HUES64 (cell line): ENCODE results near the gene KCNQ1.

Experiments
- H3K27ac ChIP-seq: 2 replicates; pipeline ENCODE4 v1.7.0; 2013; ENCODE audit warnings: low read depth, low read length, inconsistent platforms
- H3K27me3 ChIP-seq: 2 replicates; pipeline ENCODE4 v1.6.1; 2013; ENCODE audit warnings: mild to moderate bottlenecking, low read length; ENCODE audit not compliant: insufficient read depth
- H3K36me3 ChIP-seq: 2 replicates; pipeline ENCODE4 v1.6.1; 2013; ENCODE audit warnings: mild to moderate bottlenecking, low read length; ENCODE audit not compliant: insufficient read depth
- H3K4me1 ChIP-seq: 2 replicates; pipeline ENCODE4 v1.6.1; 2013; ENCODE audit warnings: mild to moderate bottlenecking, low read length, moderate library complexity; ENCODE audit not compliant: insufficient read depth
- H3K4me3 ChIP-seq: 2 replicates; pipeline ENCODE4 v1.5.1; 2013; ENCODE audit warnings: mild to moderate bottlenecking, low read length, moderate library complexity
- H3K9ac ChIP-seq: 2 replicates; pipeline ENCODE4 v1.6.1; 2013; ENCODE audit warnings: mild to moderate bottlenecking, low read depth, low read length
- H3K9me3 ChIP-seq: 2 replicates; pipeline ENCODE4 v1.6.1; 2013; ENCODE audit warnings: low read depth, low read length; ENCODE audit not compliant: insufficient read depth
- WGBS: fragments of 150-250, 120-280 bp; methylation state at CpG from one replicate; pipeline ENCODE4 v1.1.7; 2013; ENCODE audit warnings: missing lambda C conversion rate; 5-methylcytosine and 5-hydroxymethylcytosine counted together

KCNQ1 gene

GRCh38 chr11:2558861-2559526 is 114.2 kb downstream of the KCNQ1 start:
- H3K4me3 ChIP-seq: no peak overlapping the region
- H3K9me3 ChIP-seq: 0 out of 2 replicates have a peak, but pooled peaks cover 4% of the 10 kb centered on the region
- H3K27me3 ChIP-seq: peaks cover 50% of the 10 kb centered on the region
- H3K36me3 ChIP-seq: no peaks in the 10 kb centered on the region
- WGBS: 93% methylated on average over 13 of the region's 13 CpGs
- H3K27ac ChIP-seq: no peak overlapping the region
- H3K9ac ChIP-seq: no peak overlapping the region
- H3K4me1 ChIP-seq: no peaks in the 10 kb centered on the region

- Histone ChIP-seq H3K27me3 (peaks cover 49% of the 10 kb centered on the region), H3K9me3 (0 out of 2 replicates have a peak, but pooled peaks cover 4% of the 10 kb centered on the region), H3K4me3 (no peak overlapping the region), H3K36me3 (no peaks in the 10 kb centered on the region), H3K4me1 (no peaks in the 10 kb centered on the region), H3K9ac (no peak overlapping the region), H3K27ac (no peak overlapping the region)
- 93% methylated on average over 20 of the region's 28 CpGs for WGBS
Measured at GRCh38 chr11:2559527-2560311, 114.9 kb downstream of the KCNQ1 start.

- Histone ChIP-seq H3K4me1 (no peaks in the 10 kb centered on the region), H3K27me3 (peaks cover 48% of the 10 kb centered on the region), H3K9ac (no peak overlapping the region), H3K27ac (no peak overlapping the region), H3K4me3 (no peak overlapping the region), H3K9me3 (0 out of 2 replicates have a peak, but pooled peaks cover 4% of the 10 kb centered on the region), H3K36me3 (no peaks in the 10 kb centered on the region)
- 92% methylated on average over 27 of the region's 27 CpGs for WGBS
Measured at GRCh38 chr11:2561696-2562581, 117.1 kb downstream of the KCNQ1 start.

DNA sequence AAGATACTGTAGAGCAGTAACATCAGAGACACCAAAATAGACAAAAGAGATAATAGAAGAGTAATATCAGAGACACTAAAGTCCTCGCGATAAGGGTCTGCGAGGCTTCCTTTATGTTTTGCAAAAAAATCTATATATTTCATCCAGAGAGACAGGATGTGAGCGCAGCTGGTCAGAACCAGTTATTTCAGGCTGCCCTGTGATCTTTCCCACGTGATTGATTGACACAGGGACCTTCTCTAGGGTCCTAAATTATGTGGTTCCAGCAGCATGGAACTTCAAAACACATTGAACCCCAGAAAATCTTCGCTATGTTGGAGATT is 118.0 kb downstream of the KCNQ1 start:
- Histone ChIP-seq H3K27ac (no peak overlapping the region), H3K4me3 (no peak overlapping the region), H3K9ac (no peak overlapping the region), H3K27me3 (peaks cover 47% of the 10 kb centered on the region), H3K4me1 (no peaks in the 10 kb centered on the region), H3K36me3 (no peaks in the 10 kb centered on the region), H3K9me3 (no peaks in the 10 kb centered on the region)
- 75% methylated on average over 6 of the region's 6 CpGs for WGBS

GRCh38 chr11:2563213-2564007 is 118.6 kb downstream of the KCNQ1 start:
- H3K27ac ChIP-seq: no peak overlapping the region

GRCh38 chr11:2564008-2564530 is 119.3 kb downstream of the KCNQ1 start:
- Histone ChIP-seq H3K9me3 (no peaks in the 10 kb centered on the region), H3K9ac (no peak overlapping the region), H3K4me1 (no peaks in the 10 kb centered on the region), H3K36me3 (no peaks in the 10 kb centered on the region), H3K27ac (no peak overlapping the region), H3K4me3 (no peak overlapping the region), H3K27me3 (peaks cover 48% of the 10 kb centered on the region)
- 95% methylated on average over 14 of the region's 14 CpGs for WGBS

More at GRCh38 chr11:2563213-2564007, 118.6 kb downstream of the KCNQ1 start:
- Histone ChIP-seq H3K9ac (no peak overlapping the region), H3K4me3 (no peak overlapping the region), H3K9me3 (no peaks in the 10 kb centered on the region), H3K4me1 (no peaks in the 10 kb centered on the region), H3K36me3 (no peaks in the 10 kb centered on the region), H3K27me3 (peaks cover 44% of the 10 kb centered on the region)
- WGBS: 90% methylated on average over 28 of the region's 28 CpGs

DNA sequence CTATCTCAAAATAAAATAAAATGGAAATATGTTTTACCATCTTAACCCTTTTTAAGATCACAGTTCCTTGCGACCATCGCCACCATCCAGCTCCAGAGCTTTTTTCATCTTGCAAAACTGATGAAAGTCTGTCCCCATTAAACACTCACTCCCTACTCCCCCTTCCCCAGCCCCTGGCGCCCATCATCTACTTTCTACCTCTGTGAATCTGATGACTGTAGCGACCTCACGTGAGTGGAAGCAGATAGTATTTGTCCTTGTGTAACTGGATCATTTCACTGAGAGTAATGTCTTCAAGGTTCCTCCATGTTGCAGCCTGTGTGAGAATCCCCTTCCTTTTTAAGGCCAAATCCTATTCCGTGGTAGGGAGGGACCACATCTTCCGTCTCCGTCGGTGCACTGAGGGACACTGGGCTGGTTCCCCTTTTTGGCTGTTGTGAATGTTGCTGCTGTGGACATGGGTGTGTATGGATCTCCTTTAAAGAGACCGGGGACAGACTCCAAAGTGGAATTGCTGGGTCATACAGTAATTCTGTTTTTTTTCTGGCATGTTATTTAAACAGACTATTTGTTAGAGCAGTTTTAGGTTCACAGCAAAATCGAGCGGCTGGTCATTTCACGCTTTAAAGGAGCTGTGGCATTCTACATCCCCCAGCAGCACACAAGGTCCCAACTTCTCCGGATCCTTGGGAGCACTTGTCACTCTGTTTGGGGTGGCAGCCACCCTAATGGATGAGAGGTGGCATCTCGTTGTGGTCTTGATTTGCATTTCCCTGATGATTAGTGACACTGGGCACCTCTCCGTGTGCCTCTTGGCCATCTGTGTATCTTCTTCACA is 120.0 kb downstream of the KCNQ1 start:
- 90% methylated on average over 16 of the region's 16 CpGs for WGBS

GRCh38 chr11:2565447-2566222 is 120.8 kb downstream of the KCNQ1 start:
- Histone ChIP-seq H3K27me3 (peaks cover 43% of the 10 kb centered on the region), H3K4me3 (no peak overlapping the region), H3K9me3 (no peaks in the 10 kb centered on the region), H3K36me3 (no peaks in the 10 kb centered on the region), H3K4me1 (no peaks in the 10 kb centered on the region), H3K27ac (no peak overlapping the region), H3K9ac (no peak overlapping the region)
- 94% methylated on average over 13 of the region's 13 CpGs for WGBS

More for the DNA sequence above, 120.0 kb downstream of the KCNQ1 start:
- H3K27me3 ChIP-seq: peaks cover 43% of the 10 kb centered on the region
- no peak overlapping the region for H3K4me3 ChIP-seq
- H3K4me1 ChIP-seq: no peaks in the 10 kb centered on the region
- H3K9ac ChIP-seq: no peak overlapping the region
- no peak overlapping the region for H3K27ac ChIP-seq
- H3K9me3 ChIP-seq: no peaks in the 10 kb centered on the region
- no peaks in the 10 kb centered on the region for H3K36me3 ChIP-seq

DNA sequence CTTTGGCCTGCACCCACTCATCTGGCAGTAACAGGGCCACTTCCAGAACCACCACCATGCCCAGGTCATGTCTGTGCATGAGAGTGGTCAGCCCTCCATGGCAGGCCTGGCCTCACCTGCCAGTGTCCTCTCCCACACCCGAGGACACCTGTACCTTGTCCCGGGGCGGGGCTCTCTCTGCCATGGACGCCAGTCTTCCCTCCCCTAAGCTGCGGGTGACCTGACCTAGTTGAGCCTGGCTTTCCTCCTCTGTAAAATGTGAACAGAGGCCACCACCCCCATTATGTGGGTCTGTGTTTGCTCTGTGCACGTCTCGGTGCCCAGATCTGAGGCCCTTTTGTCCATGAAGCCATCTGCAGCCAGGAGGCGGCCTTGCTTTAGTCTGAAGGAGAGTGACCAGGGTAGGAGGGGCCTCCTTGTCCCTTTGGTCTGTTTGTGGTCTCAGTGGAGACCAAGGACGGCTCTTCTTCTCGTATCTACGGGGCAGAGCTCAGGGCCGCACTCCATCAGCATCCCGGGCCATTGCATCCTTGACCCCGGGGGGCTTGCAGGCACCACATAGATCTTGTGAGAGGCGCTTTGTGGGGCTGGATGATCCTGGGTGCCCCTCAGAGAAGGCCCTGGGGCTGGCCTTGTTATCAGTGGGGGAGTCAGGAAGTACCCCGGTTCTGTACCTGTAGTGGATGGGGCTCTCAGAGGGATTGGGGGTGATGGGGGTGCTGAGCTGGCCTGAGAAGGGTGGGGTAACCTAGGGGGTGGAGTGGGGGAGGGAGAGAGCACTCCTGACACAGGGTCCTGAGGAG is 121.6 kb downstream of the KCNQ1 start:
- Histone ChIP-seq H3K9ac (no peak overlapping the region), H3K4me3 (no peak overlapping the region), H3K36me3 (no peaks in the 10 kb centered on the region), H3K4me1 (no peaks in the 10 kb centered on the region), H3K9me3 (no peaks in the 10 kb centered on the region), H3K27ac (no peak overlapping the region), H3K27me3 (peaks cover 43% of the 10 kb centered on the region)
- 93% methylated on average over 16 of the region's 16 CpGs for WGBS
